Ovary (tissue), 9 donors: ENCODE results near the gene TRAM2. TPM values are rescaled to one million over a fixed set of nuclear protein-coding genes. Genes with fewer than 3 reads are reported as not detected.

Experiments used
- DNase-seq, 5 donors: peaks; one replicate each; pipeline ENCODE4 v3.0.0-alpha.2; 2019 to 2020
- H3K27ac ChIP-seq, 2 donors: fragments of 200-600 bp; one replicate each; pipeline versions ENCODE4 v1.5.1 to v1.8.0; 2019 to 2022
- H3K27me3 ChIP-seq: fragments of 200-600 bp; one replicate; pipeline ENCODE4 v1.8.0; 2022
- H3K36me3 ChIP-seq: fragments of 200-600 bp; sonication (generic); one replicate; pipeline ENCODE4 v1.5.1; 2019
- H3K4me1 ChIP-seq: one replicate; pipeline ENCODE4 v1.8.1; 2013; ENCODE audit warnings: mild to moderate bottlenecking, moderate library complexity; ENCODE audit not compliant: insufficient read depth
- H3K4me3 ChIP-seq: fragments of 200-600 bp; sonication (generic); one replicate; pipeline ENCODE4 v1.5.1; 2017
- H3K9me3 ChIP-seq, 2 donors: fragments of 200-600 bp in 1 of 2; sonication (generic) in 1 of 2; one replicate each; pipeline versions ENCODE4 v1.5.1 to v1.8.1; 2013 to 2019; ENCODE audit warnings: mild to moderate bottlenecking in 1 of 2, moderate library complexity in 1 of 2
- EP300 ChIP-seq: sonication (generic); formaldehyde crosslinking; IDR thresholded peaks from one replicate; pipeline ENCODE4 v1.6.1; 2017; ENCODE audit warnings: antibody characterized with exemption
- POLR2A ChIP-seq: fragments of 450-650 bp; IDR thresholded peaks from one replicate; pipeline ENCODE4 v1.6.1; 2017; ENCODE audit warnings: antibody characterized with exemption, mild to moderate bottlenecking, moderate library complexity
- WGBS, 3 donors: extraction: QIAGEN DNeasy Blood & Tissue Kit in 1 of 3; methylation state at CpG; one replicate each; pipeline versions ENCODE4 v1.1.5 to v1.1.7; 2013 to 2017; 5-methylcytosine and 5-hydroxymethylcytosine counted together
- intact Hi-C, 4 donors: fragments of 100-400 bp; cut with DNase I; formaldehyde crosslinking; loops; one replicate each; pipeline versions ENCODE4 v1.11.0 to v1.15.1; 2022 to 2023
- polyA plus RNA-seq, 2 donors: library from polyadenylated mRNA; stranded (reverse); fragments of 200-250 nt in 1 of 2; fragments of 350-450 nt in 1 of 2; fragmentation: Illumina TruSeq in 1 of 2; extraction: RNeasy Lipid Tissue Mini Kit (QIAGEN cat#74804) in 1 of 2; gene quantifications; one replicate each; pipeline ENCODE4 v1.2.3, GENCODE V29; 2013 to 2014
- total RNA-seq, 7 donors: library from RNA; depleted of rRNA in 2 of 7; stranded (reverse); fragments of >200 nt in 2 of 7; fragmentation: NEBNext Ultra II Directional in 3 of 7; extraction: Animal tissue kit (Norgen Biotek cat#: 25700) in 3 of 7; gene quantifications; one replicate each; pipeline versions ENCODE4 v1.1.0 to v1.2.4, GENCODE V29; 2016 to 2023
- TF ChIP-seq, protein P1 (sequence below), 3 donors: fragments of 450-650 bp in 2 of 3; fragments of 200-600 bp in 1 of 3; IDR thresholded peaks; one replicate each; pipeline versions ENCODE4 v1.5.1 to v1.8.0; 2016 to 2022; ENCODE audit warnings: antibody characterized with exemption in 3 of 3, mild to moderate bottlenecking in 1 of 3
- donor health status: DM: no; HTN: no; CAD: no; lungs with moderate emphysema.
- donor health status: DM: no; HTN: no; CAD: no.
- donor health status: Bipolar disorder and iron deficiency.
- donor health status: DM: yes; HTN: yes; CAD: no.
- donor health status: DM: no; HTN: no; CAD: no.
- donor health status: DM: yes; HTN: yes; CAD: no.

Gene TRAM2
- total and polyA plus RNA-seq, 9 donors, result 7.7 to 36.9 (median 22.0) TPM

DNA sequence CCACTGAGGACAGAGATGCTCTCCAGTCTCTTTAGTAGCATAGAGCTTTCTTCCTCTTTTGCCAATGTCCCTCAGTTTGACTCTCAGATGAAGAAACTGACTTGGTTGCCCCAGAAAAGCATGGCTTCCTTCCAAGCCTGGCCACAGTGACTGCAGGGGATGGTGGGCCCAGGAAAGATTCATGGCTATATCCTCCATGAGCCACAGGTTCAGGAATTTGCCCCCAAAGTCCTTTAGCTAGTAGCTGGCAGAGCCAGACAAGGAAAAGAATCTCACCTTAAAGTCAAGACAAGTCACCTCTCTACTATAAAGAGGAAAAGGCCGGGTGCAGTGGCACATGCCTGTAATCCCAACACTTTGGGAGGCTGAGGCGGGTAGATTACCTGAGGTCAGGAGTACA, 43.4 kb downstream of the TRAM2 start:
- intact Hi-C loops, result no loop called here
- H3K27ac ChIP-seq, result no peak overlapping the region
- no peak for DNase-seq
- TF ChIP-seq, protein P1, sequence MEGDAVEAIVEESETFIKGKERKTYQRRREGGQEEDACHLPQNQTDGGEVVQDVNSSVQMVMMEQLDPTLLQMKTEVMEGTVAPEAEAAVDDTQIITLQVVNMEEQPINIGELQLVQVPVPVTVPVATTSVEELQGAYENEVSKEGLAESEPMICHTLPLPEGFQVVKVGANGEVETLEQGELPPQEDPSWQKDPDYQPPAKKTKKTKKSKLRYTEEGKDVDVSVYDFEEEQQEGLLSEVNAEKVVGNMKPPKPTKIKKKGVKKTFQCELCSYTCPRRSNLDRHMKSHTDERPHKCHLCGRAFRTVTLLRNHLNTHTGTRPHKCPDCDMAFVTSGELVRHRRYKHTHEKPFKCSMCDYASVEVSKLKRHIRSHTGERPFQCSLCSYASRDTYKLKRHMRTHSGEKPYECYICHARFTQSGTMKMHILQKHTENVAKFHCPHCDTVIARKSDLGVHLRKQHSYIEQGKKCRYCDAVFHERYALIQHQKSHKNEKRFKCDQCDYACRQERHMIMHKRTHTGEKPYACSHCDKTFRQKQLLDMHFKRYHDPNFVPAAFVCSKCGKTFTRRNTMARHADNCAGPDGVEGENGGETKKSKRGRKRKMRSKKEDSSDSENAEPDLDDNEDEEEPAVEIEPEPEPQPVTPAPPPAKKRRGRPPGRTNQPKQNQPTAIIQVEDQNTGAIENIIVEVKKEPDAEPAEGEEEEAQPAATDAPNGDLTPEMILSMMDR (IDR thresholded peaks at IDR 0.05), result no peak
- TF ChIP-seq EP300 (no peak), POLR2A (no peak)
- no peaks in the 10 kb centered on the region for H3K36me3 ChIP-seq
- H3K27me3 ChIP-seq, result no peaks in the 10 kb centered on the region
- WGBS, 3 donors, result 96 to 100% (median 98%) methylated on average over 2 of the region's 2 CpGs
- no peaks in the 10 kb centered on the region for H3K9me3 ChIP-seq
- peaks cover 14% of the 10 kb centered on the region for H3K4me1 ChIP-seq
- H3K4me3 ChIP-seq, result no peak overlapping the region

DNA sequence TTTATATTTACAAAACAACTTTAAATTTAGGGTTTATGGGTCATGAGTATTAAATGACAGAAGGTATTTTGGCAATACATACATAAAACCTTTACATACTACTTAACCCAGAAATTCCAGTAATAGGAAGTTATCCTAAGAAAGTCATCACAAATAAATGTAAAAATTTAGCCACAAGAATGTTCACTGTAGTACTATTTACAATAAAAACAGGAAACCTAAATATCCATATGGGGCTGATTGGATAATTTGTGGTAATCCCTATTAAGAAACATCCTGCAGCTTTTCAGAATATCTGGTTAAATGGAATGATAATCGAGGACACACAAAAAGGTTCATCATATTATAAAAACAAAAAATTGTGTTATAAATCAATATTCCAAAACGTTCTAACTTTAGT, 44.4 kb downstream of the TRAM2 start:
- H3K9me3 ChIP-seq, result no peaks in the 10 kb centered on the region
- WGBS, 3 donors, result 74 to 81% (median 77%) methylated on average over 2 of the region's 2 CpGs
- DNase-seq, result no peak
- H3K4me3 ChIP-seq, result no peak overlapping the region
- intact Hi-C loops, result no loop called here
- H3K27me3 ChIP-seq, result no peaks in the 10 kb centered on the region
- H3K36me3 ChIP-seq, result no peaks in the 10 kb centered on the region
- TF ChIP-seq POLR2A (no peak), EP300 (no peak)
- TF ChIP-seq, protein P1 (IDR thresholded peaks at IDR 0.05), result no peak
- no peak overlapping the region for H3K27ac ChIP-seq
- H3K4me1 ChIP-seq, result peaks cover 7% of the 10 kb centered on the region

DNA sequence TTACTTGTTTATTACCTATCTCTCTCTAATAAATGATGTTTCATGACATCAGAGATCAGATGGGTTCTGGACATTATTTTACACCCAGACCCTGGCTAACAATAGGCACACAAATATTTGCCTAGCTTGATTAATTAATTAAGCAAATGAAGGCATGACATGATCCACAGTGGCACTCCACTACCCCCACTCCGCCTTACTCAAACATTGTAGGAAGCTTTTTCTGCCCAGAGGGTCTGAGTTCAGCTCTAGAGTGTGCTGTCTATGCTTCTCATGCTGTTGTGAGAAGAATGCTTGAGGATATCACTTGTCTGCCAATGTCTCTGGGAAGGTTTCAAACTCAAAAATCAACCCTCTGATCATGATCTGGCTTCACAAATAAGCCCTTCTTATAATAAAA, 45.0 kb downstream of the TRAM2 start:
- no peaks in the 10 kb centered on the region for H3K9me3 ChIP-seq
- intact Hi-C loops, result no loop called here
- WGBS, 3 donors, result 97 to 100% (median 100%) methylated on average over 1 of the region's 1 CpG
- DNase-seq, result no peak
- H3K4me1 ChIP-seq, result peaks cover 4% of the 10 kb centered on the region
- TF ChIP-seq, protein P1 (IDR thresholded peaks at IDR 0.05), result no peak
- TF ChIP-seq POLR2A (no peak), EP300 (no peak)
- H3K36me3 ChIP-seq, result no peaks in the 10 kb centered on the region
- no peaks in the 10 kb centered on the region for H3K27me3 ChIP-seq
- no peak overlapping the region for H3K4me3 ChIP-seq
- H3K27ac ChIP-seq, result no peak overlapping the region

DNA sequence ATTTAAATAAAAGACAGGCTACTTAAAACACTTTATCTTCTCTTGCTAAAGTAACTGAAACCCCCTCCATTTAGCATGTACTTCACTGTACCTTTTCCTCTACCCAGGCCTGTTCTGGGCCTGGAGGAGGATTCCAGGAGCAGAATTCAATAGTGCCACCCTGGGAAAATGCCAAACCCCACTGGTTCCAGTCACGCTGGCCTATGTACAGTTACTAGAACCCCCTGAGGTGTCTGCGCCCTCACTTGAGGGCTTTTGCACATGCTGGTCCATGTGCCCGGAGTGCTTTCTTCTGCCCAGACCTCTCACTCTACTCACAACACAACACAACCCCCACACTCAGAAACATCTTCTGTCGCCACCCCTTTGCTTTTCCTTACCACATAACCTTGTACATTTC, 45.5 kb downstream of the TRAM2 start:
- 70 to 80% (median 80%) methylated on average over 4 of the region's 4 CpGs for WGBS, 3 donors
- Histone ChIP-seq H3K9me3 (no peaks in the 10 kb centered on the region), H3K27ac (no peak overlapping the region), H3K36me3 (no peaks in the 10 kb centered on the region), H3K4me3 (no peak overlapping the region), H3K4me1 (peaks cover 4% of the 10 kb centered on the region), H3K27me3 (no peaks in the 10 kb centered on the region)
- intact Hi-C loops, result no loop called here
- no peak for DNase-seq
- TF ChIP-seq POLR2A, result no peak
- TF ChIP-seq, protein P1 (IDR thresholded peaks at IDR 0.05), result no peak

DNA sequence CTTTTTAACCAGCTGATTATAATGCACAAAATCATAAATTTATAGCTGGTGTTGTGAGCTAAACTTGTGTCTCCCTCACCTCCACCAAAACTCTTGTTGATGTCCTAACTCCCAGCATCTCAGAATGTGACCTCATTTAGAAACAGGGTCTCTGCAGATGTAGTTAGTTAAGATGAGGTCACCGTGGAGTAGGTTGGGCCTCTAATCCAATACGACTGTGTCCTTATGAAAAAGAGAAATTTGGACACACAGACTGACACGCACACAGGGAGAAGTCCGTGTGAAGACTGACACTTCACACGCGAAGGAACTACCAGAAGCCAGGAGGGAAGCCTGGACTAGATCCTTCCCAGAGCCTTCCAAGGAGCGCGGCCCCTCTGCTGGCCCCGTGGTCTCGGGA, 46.5 kb downstream of the TRAM2 start:
- H3K9me3 ChIP-seq, result no peaks in the 10 kb centered on the region
- H3K27ac ChIP-seq, result no peak overlapping the region
- H3K36me3 ChIP-seq, result no peaks in the 10 kb centered on the region
- no peak for DNase-seq
- H3K27me3 ChIP-seq, result no peaks in the 10 kb centered on the region
- TF ChIP-seq, protein P1 (IDR thresholded peaks at IDR 0.05), result no peak
- no peak for TF ChIP-seq POLR2A
- no peak for TF ChIP-seq EP300
- intact Hi-C loops, result no loop called here
- WGBS, 3 donors, result 88 to 95% (median 93%) methylated on average over 10 of the region's 10 CpGs
- no peak overlapping the region for H3K4me3 ChIP-seq
- H3K4me1 ChIP-seq, result peaks cover 4% of the 10 kb centered on the region
